ENCODE results near the gene BEND3.
A peak's percentile ranks its signal among the peaks of the same experiment; 100 is the strongest.
"Not testable (repeated sequence)": the region's sequence is repeated elsewhere in the genome, so short reads cannot be mapped to it uniquely, and the experiment has no call there.

The BEND3 gene

GRCh38 chr6:107121266-107121665, 6.0 kb upstream of the BEND3 start:
- DNase-seq (ENCODE audit: low read depth, low spot score), result no peak

DNA sequence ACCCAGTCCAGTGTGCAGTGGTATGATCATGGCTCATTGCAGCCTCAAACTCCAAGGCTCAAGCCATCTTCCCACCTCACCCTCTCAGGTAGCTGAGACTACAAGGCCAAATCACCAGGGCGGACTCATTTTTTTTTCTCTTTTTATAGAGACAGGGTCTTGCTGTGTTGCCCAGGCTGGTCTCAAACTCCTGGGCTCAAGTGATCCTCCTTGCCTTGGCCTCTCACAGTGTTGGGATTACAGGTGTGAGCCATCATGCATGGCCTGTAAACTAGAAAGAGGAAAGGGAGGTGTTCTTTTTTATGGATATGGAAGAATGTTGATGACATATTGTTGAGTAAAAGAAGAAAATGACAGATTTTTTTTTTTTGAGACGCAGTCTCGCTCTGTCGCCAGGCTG, 5.1 kb upstream of the BEND3 start:
- DNase-seq (ENCODE audit: low read depth, low spot score), result no peak

DNA sequence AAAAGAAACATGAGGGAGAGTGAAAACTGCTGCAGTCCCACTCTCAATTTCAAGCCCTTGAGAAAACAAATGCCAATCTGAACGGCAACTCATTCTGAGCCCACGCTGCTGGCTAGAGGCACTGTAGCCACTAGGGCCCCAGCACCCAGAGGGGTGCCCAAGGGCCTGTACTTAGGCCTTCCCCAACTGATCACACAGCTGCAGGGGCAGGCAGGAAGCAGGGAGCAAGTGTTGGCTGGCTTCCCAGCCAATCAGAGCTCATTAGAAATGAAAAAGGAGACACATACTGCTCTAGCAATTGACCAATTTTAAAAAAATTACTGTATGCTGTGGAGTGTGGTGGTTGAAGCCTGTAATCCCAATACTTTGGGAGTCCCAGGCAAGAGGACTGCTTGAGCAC, 3.7 kb upstream of the BEND3 start:
- DNase-seq (ENCODE audit: low read depth, low spot score), result no peak

GRCh38 chr6:107118540-107118939, 3.2 kb upstream of the BEND3 start:
- DNase-seq (ENCODE audit: low read depth, low spot score), result not testable (repeated sequence)

- no peak for DNase-seq (ENCODE audit: low read depth, low spot score)
Measured at GRCh38 chr6:107116931-107117330, 1.6 kb upstream of the BEND3 start.

- peak; percentile 56 for DNase-seq (ENCODE audit: low read depth, low spot score)
Measured at GRCh38 chr6:107116328-107116892, 1.1 kb upstream of the BEND3 start.

DNA sequence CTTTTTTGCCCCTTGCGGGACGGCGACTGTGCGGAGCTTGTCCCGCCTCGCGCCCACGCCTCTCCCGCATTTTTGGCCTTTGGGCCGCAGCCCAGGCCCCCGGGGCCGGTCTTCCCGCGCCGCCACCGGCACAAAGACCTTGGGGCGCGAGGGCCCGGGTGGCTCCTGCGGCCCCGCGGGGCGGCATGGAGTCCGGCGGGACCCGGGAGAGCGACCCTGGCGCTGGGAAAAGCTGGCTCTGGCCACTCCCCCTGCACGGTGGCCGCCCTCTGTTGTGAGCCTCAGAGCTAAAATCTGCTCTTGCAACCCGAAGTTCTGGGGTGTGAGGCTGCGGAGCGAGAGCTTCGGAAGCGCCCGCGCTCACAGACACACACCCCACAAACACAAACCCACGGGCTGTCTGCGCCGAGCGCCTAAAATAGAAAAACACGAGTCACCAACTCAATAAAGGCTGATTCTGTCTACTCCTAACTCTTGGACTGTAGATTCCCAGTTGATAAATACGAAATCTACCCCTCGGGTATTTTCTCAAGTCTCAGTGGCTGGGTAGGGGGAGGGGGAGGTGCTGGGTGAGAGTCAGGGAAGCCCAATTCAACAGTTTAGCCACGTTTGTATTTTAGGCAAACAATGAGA, 496 bp upstream of the BEND3 start:
- DNase-seq (ENCODE audit: low read depth, low spot score), result peak; percentile 71

- peak; percentile 97 for DNase-seq (ENCODE audit: low read depth, low spot score)
Measured at GRCh38 chr6:107114213-107114925, 946 bp downstream of the BEND3 start.

DNA sequence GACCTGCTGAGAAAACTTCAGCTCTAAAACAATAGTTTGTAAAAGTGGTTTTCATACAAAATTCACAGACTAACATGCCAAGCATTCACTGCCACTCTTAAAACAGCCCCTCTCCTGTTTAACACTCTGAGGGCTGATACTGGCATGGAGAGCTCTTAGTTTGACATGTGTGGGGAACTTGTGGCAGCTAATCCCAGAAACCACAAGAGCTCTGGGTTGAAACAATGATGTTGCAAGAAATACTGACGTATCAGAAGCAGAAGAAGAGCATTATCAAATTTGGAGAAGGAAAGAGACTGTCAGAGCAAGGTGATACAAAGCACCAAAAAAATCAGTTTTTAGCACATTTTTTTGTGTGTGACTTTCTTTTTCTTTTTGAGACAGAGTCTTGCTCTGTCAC, 5.1 kb downstream of the BEND3 start:
- DNase-seq (ENCODE audit: low read depth, low spot score), result peak; percentile 43

DNA sequence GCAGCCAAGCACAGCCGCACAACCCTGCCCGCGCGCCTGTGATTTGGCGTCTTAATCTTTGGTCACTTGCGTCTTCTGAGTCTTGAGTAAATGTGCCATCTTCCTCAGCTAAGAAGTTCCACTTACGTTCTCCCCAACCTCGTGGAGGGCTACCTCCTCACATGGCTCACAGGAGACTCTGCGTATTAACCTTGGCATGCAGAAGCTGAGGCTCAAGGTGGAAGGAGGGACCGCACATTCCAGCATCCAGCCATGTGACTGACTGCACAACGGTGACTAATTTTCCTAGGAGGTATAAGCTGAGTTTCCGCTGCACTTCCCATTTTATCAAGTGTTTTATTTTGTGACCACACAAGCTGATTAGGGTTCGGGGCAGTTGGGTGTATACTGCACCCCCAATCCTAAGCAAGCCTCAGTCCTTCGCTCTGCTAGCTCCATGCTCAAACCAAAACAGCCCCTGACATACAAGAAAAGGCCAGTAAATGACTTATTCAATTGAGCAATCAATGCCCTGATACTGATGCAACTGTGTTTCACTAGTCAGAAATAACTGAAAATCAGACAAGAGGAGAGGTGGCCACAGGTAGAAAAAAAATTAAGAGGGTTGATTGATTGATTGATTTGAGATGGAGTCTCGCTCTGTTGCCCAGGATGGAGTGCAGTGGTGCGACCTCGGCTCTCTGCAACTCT, 7.0 kb downstream of the BEND3 start:
- peak; percentile 45 for DNase-seq (ENCODE audit: low read depth, low spot score)

DNA sequence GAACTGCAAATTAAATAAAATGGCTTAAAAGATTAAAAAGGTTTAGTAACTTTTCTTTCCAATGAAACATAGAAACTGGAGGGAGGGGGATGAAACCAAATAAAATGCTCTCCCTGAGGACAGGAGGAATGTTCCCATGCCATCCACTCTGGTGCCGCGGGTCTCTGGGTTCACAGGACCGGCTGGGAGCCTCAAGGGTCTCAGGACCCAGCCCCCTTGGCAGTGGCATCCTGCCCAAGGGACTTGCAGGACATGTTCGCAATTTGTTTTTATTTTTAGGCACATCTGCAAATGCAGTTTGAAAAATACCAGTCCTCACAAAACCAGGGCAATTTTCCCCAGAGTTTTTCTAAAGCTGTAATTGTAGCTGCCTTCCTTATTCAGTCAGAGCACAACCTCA, 7.5 kb downstream of the BEND3 start:
- DNase-seq (ENCODE audit: low read depth, low spot score), result no peak

- DNase-seq (ENCODE audit: low read depth, low spot score), result no peak
Measured at GRCh38 chr6:107106165-107106564, 9.2 kb downstream of the BEND3 start.

- DNase-seq (ENCODE audit: low read depth, low spot score), result no peak
Measured at GRCh38 chr6:107105511-107106116, 9.7 kb downstream of the BEND3 start.

- DNase-seq (ENCODE audit: low read depth, low spot score), result no peak
Measured at GRCh38 chr6:107103082-107103481, 12.2 kb downstream of the BEND3 start.

DNA sequence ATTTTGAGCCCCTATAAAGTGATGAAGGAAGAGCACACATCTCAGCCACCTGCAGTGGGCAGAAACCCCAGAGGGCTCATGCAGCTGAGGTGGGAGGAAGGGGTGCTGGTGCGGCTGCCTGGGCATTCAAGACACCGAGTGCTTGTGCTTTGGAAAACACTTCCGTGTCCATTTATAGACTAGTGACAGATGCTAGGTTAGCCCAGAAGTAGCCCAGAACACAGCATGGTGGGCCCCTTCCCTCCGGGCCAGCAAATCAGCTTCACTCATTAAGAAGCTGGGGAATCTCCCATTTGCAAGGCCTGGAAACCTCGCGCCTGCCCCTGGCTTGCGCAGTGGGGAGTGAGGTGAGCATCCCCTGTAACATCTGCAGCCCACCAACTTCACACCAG, 12.9 kb downstream of the BEND3 start:
- DNase-seq (ENCODE audit: low read depth, low spot score), result no peak

DNA sequence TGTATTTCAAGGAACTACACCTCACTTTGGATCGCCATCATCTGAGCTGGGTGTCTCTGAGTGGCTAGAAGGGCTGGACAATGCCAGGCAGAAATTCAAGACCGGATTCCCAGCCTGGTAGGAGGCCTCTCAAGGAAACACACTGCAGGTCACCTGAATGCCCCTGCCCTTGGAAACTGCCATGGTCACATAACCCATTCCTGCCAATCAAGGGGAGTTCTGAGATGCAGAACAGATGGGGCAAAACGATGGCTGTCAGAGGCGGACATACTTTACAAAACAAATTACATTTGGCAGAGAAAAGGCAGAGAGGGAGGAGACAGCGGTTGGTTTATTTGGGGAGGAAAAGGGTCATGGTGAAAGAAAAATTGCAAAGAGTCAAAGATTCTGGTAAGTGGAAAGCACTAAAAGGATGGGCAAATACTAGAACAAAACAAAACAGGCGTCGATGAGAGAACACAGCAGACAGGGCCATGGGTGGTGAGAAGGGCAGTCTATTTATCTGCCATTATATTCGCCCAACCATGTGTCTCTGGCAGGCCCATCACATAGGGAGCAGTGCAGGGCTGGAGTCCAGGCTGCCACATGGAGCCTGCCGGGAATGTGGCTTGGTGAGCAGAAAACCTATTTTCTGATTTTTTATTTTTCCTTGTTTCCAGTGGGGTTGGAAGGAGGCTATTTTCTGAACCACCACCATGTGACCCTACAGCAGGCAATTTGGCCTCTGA, 13.5 kb downstream of the BEND3 start:
- DNase-seq (ENCODE audit: low read depth, low spot score), result no peak

GRCh38 chr6:107101211-107101610, 14.1 kb downstream of the BEND3 start:
- DNase-seq (ENCODE audit: low read depth, low spot score), result no peak

DNA sequence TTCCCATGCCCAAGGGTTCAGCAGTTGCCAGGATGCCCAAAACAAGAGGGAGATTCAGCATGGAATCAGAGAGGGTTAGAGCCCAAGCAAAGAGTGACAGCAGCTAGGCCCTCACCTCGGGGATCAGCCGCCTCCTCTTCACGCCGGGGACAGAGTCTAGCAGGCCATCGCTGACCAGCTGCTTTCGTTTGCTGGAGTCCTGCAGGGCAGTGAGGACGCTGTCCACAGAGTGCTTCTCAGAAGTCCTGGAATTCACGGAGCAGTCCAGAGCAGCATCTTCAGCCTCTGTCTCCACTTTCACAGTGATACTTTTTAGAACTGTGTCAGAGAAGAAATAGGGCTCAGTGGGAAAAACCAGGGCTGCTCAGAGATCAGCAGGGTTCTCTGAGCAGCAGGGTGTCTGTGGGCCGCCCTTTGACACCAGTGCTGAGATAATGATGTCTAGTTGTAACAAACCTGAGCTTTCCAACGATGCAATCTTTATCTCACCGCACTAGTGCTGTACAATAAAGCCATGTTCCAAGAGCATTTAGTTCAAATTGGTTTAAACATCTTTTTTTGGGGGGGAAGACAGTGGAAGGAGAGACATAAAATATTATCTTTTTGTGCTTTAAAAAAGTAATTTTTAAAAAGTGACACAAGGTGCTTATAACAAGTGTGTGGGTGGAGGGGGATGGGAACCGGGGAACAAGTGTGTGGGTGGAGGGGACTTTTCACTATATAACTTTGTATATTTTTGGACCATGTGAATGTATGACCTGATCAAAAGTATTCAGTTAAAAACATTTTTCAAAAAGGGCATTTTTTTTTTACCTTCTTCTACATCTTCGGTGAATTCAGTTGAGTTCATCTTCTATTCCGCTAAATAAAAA, 16.6 kb downstream of the BEND3 start:
- DNase-seq (ENCODE audit: low read depth, low spot score), result no peak

GRCh38 chr6:107084459-107084858, 30.9 kb downstream of the BEND3 start:
- DNase-seq (ENCODE audit: low read depth, low spot score), result not testable (repeated sequence)

DNA sequence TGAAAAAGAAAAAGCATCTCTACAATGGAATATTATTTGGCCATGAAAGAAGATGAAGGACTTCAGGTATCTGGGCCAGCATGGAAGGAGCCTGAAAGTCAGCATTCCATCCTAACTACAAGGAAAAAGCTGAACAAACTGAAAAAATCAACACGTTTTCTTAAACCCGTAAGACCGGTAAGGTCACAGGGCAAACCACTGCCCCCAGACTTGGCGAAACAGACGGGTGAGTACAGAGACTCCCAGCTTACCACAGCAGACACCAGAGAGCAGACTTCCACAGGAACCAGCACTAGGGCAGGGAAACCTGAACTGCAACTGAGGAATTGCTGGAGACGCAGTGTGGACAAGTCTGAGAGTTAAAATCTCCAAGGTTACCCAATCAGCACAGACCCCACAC, 31.4 kb downstream of the BEND3 start:
- DNase-seq (ENCODE audit: low read depth, low spot score), result no peak

Measured in astrocyte of the hippocampus (primary cell).